Ascending aorta (tissue), 2 donors: ENCODE results near the gene KCNH1. TPM values are rescaled to one million over a fixed set of nuclear protein-coding genes. Genes with fewer than 3 reads are reported as not detected.

ENCODE experiments used
- DNase-seq, 2 donors: peaks; one replicate each; pipeline ENCODE4 v3.0.0-alpha.2; 2019; ENCODE audit warnings: low spot score in 2 of 2
- H3K27ac ChIP-seq, 2 donors: fragments of 200-600 bp; sonication (generic); one replicate each; pipeline ENCODE4 v1.5.1; 2016 to 2017; ENCODE audit warnings: mild to moderate bottlenecking in 1 of 2
- H3K27me3 ChIP-seq: fragments of 200-600 bp; sonication (generic); one replicate; pipeline ENCODE4 v1.5.1; 2017
- H3K36me3 ChIP-seq, 2 donors: fragments of 200-600 bp; sonication (generic); one replicate each; pipeline ENCODE4 v1.5.1; 2016
- H3K4me1 ChIP-seq, 2 donors: fragments of 200-600 bp; sonication (generic); one replicate each; pipeline ENCODE4 v1.5.1; 2016 to 2017; ENCODE audit warnings: mild to moderate bottlenecking in 1 of 2
- H3K4me3 ChIP-seq, 2 donors: fragments of 200-600 bp; sonication (generic); one replicate each; pipeline ENCODE4 v1.5.1; 2016 to 2017; ENCODE audit warnings: mild to moderate bottlenecking in 1 of 2
- H3K9me3 ChIP-seq, 2 donors: fragments of 200-600 bp; sonication (generic); one replicate each; pipeline ENCODE4 v1.5.1; 2016
- CTCF ChIP-seq, 3 experiments: fragments of 200-600 bp in 2 of 3; fragments of 450-650 bp in 1 of 3; sonication (generic) in 2 of 3; IDR thresholded peaks; one replicate each; pipeline ENCODE4 v1.5.1; 2016 to 2019; ENCODE audit warnings: antibody characterized with exemption in 3 of 3, mild to moderate bottlenecking in 1 of 3, moderate library complexity in 1 of 3
- intact Hi-C: fragments of 100-400 bp; cut with DNase I; formaldehyde crosslinking; loops from one replicate; pipeline ENCODE4 v1.15.1; 2023
- total RNA-seq: library from RNA; depleted of rRNA; stranded (reverse); fragments of >200 nt; gene quantifications from one replicate; pipeline ENCODE4 v1.1.0, GENCODE V29; 2016

Gene KCNH1
- total RNA-seq, 1 donor from 2014 or later: not detected

GRCh38 chr1:210764536-210764935, 369.4 kb downstream of the KCNH1 start:
- Histone ChIP-seq H3K27me3 (no peaks in the 10 kb centered on the region), H3K4me1 (no peaks in the 10 kb centered on the region), H3K4me3 (no peak overlapping the region), H3K27ac (no peak overlapping the region), H3K36me3 (no peaks in the 10 kb centered on the region), H3K9me3 (peaks cover 0 to 9% of the 10 kb centered on the region in 2 donors)
- TF ChIP-seq CTCF (IDR thresholded peaks at IDR 0.05): no peak
- DNase-seq: no peak
- intact Hi-C loops: no loop called here

GRCh38 chr1:210758761-210759160, 375.2 kb downstream of the KCNH1 start:
- Histone ChIP-seq H3K27me3 (no peaks in the 10 kb centered on the region), H3K36me3 (no peaks in the 10 kb centered on the region), H3K27ac (no peak overlapping the region), H3K4me1 (no peaks in the 10 kb centered on the region), H3K9me3 (peaks cover 0 to 11% of the 10 kb centered on the region in 2 donors), H3K4me3 (no peak overlapping the region)
- intact Hi-C loops: no loop called here
- TF ChIP-seq CTCF (IDR thresholded peaks at IDR 0.05): no peak
- no peak for DNase-seq

- intact Hi-C loops: no loop called here
Observed at GRCh38 chr1:210758261-210758660, 375.7 kb downstream of the KCNH1 start.

GRCh38 chr1:210757677-210758076, 376.3 kb downstream of the KCNH1 start:
- no peak for DNase-seq
- Histone ChIP-seq H3K36me3 (no peaks in the 10 kb centered on the region), H3K4me1 (no peaks in the 10 kb centered on the region), H3K27me3 (no peaks in the 10 kb centered on the region), H3K4me3 (no peak overlapping the region), H3K9me3 (peaks cover 0 to 11% of the 10 kb centered on the region in 2 donors), H3K27ac (no peak overlapping the region)
- intact Hi-C loops: no loop called here
- TF ChIP-seq CTCF (IDR thresholded peaks at IDR 0.05): no peak

More at GRCh38 chr1:210758261-210758660, 375.7 kb downstream of the KCNH1 start:
- DNase-seq: no peak
- H3K4me3 ChIP-seq: no peak overlapping the region
- TF ChIP-seq CTCF (IDR thresholded peaks at IDR 0.05): no peak
- H3K36me3 ChIP-seq: no peaks in the 10 kb centered on the region
- H3K4me1 ChIP-seq: no peaks in the 10 kb centered on the region
- no peak overlapping the region for H3K27ac ChIP-seq
- H3K27me3 ChIP-seq: no peaks in the 10 kb centered on the region
- H3K9me3 ChIP-seq: peaks cover 0 to 11% of the 10 kb centered on the region in 2 donors

- H3K27ac ChIP-seq: no peak overlapping the region
- no peaks in the 10 kb centered on the region for H3K4me1 ChIP-seq
- no peak overlapping the region for H3K4me3 ChIP-seq
- no peaks in the 10 kb centered on the region for H3K27me3 ChIP-seq
- TF ChIP-seq CTCF (IDR thresholded peaks at IDR 0.05): no peak
- intact Hi-C loops: no loop called here
- no peak for DNase-seq
- H3K9me3 ChIP-seq: peaks cover 0 to 11% of the 10 kb centered on the region in 2 donors
- no peaks in the 10 kb centered on the region for H3K36me3 ChIP-seq
Observed at GRCh38 chr1:210755991-210756659, 377.8 kb downstream of the KCNH1 start.
